ENCODE results near the gene IL9. TPM values are rescaled to one million over a fixed set of nuclear protein-coding genes. Genes with fewer than 3 reads are reported as not detected.

The IL9 gene
- total RNA-seq, 1 experiment from 2014 or later = not detected

Other genes starting within 250 kb of the IL9 start
- not detected in 2 replicates for gene SLC25A48, start 61.2 kb downstream of the IL9 start, total RNA-seq (2014; rRNA removed)
- gene LECT2, start 59.1 kb upstream of the IL9 start, total RNA-seq (2014; rRNA removed) = not detected in 2 replicates
- gene TGFBI, start 133.1 kb upstream of the IL9 start, total RNA-seq (2014; rRNA removed) = 2,144 and 3,512 TPM in 2 replicates
- gene SMAD5, start 237.0 kb upstream of the IL9 start, total RNA-seq (2014; rRNA removed) = 56.3 and 66.5 TPM in 2 replicates